ENCODE measurements around the gene TTC12. TPM values are rescaled to one million over a fixed set of nuclear protein-coding genes. Genes with fewer than 3 reads are reported as not detected.

Gene TTC12
- total and polyA plus RNA-seq, 2 of the 13 experiments (the other 11 are each of a cell fraction or from before 2014, with no cell fraction given) = 5.4 to 11.6 TPM

GRCh38 chr11:113314389-113315301 lies at the start of gene TTC12 (continued):
- TF ChIP-seq ZNF891 (CRISPR knock-in tag; IDR thresholded peaks at IDR 0.05) (peak; percentile 91), MXD4 (CRISPR knock-in tag; IDR thresholded peaks at IDR 0.05) (peak; percentile 61; the same call in 1 of the 2 replicates), ZNF460 (CRISPR knock-in tag; IDR thresholded peaks at IDR 0.05; ENCODE audit: borderline replicate concordance) (no peak), SYNCRIP (IDR thresholded peaks at IDR 0.05; ENCODE audit: insufficient read depth, low read depth, low read length) (no peak), ARHGAP35 (CRISPR knock-in tag; IDR thresholded peaks at IDR 0.05; ENCODE audit: borderline replicate concordance) (peak; percentile 73; the same call in 1 of the 2 replicates), ZEB1 (IDR thresholded peaks at IDR 0.05; ENCODE audit: insufficient replicate concordance, low read depth) (no peak), NONO (IDR thresholded peaks at IDR 0.05) (no peak), NONO (CRISPR knock-in tag; conservative IDR thresholded peaks at IDR 0.05) (no peak; the same call in 1 of the 2 replicates), ZFP62 (CRISPR knock-in tag; IDR thresholded peaks at IDR 0.05) (no peak), ZNF124 (CRISPR knock-in tag; IDR thresholded peaks at IDR 0.05) (no peak), SMAD1 (CRISPR knock-in tag; IDR thresholded peaks at IDR 0.05; ENCODE audit: borderline replicate concordance, low read depth) (no peak; the same call in 1 of the 2 replicates), ZBTB42 (CRISPR knock-in tag; IDR thresholded peaks at IDR 0.05) (no peak), CCAR2 (optimal IDR thresholded peaks at IDR 0.05; ENCODE audit: low read depth, low read length) (no peak), ZNF136 (CRISPR knock-in tag; IDR thresholded peaks at IDR 0.05; ENCODE audit: low read depth) (0 out of 2 replicates have a peak, but pooled peaks have one; percentile 21), ZNF382 (CRISPR knock-in tag; IDR thresholded peaks at IDR 0.05; ENCODE audit: borderline replicate concordance) (no peak), SIN3A (IDR thresholded peaks at IDR 0.05; ENCODE audit: borderline replicate concordance, low read depth, low read length) (peak; percentile 70; the same call in 1 of the 2 replicates), ZNF598 (CRISPR knock-in tag; IDR thresholded peaks at IDR 0.05; ENCODE audit: borderline replicate concordance) (peak; percentile 90; the same call in 1 of the 2 replicates), ZNF451 (CRISPR knock-in tag; IDR thresholded peaks at IDR 0.05) (peak; percentile 67; the same call in 1 of the 2 replicates), GATAD1 (CRISPR knock-in tag; IDR thresholded peaks at IDR 0.05) (peak; percentile 63; the same call in 1 of the 2 replicates)
- TF ChIP-seq, protein P1, sequence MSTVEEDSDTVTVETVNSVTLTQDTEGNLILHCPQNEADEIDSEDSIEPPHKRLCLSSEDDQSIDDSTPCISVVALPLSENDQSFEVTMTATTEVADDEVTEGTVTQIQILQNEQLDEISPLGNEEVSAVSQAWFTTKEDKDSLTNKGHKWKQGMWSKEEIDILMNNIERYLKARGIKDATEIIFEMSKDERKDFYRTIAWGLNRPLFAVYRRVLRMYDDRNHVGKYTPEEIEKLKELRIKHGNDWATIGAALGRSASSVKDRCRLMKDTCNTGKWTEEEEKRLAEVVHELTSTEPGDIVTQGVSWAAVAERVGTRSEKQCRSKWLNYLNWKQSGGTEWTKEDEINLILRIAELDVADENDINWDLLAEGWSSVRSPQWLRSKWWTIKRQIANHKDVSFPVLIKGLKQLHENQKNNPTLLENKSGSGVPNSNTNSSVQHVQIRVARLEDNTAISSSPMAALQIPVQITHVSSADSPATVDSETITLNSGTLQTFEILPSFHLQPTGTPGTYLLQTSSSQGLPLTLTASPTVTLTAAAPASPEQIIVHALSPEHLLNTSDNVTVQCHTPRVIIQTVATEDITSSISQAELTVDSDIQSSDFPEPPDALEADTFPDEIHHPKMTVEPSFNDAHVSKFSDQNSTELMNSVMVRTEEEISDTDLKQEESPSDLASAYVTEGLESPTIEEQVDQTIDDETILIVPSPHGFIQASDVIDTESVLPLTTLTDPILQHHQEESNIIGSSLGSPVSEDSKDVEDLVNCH (CRISPR knock-in tag; IDR thresholded peaks at IDR 0.05) = no peak
- TF ChIP-seq, protein P2, sequence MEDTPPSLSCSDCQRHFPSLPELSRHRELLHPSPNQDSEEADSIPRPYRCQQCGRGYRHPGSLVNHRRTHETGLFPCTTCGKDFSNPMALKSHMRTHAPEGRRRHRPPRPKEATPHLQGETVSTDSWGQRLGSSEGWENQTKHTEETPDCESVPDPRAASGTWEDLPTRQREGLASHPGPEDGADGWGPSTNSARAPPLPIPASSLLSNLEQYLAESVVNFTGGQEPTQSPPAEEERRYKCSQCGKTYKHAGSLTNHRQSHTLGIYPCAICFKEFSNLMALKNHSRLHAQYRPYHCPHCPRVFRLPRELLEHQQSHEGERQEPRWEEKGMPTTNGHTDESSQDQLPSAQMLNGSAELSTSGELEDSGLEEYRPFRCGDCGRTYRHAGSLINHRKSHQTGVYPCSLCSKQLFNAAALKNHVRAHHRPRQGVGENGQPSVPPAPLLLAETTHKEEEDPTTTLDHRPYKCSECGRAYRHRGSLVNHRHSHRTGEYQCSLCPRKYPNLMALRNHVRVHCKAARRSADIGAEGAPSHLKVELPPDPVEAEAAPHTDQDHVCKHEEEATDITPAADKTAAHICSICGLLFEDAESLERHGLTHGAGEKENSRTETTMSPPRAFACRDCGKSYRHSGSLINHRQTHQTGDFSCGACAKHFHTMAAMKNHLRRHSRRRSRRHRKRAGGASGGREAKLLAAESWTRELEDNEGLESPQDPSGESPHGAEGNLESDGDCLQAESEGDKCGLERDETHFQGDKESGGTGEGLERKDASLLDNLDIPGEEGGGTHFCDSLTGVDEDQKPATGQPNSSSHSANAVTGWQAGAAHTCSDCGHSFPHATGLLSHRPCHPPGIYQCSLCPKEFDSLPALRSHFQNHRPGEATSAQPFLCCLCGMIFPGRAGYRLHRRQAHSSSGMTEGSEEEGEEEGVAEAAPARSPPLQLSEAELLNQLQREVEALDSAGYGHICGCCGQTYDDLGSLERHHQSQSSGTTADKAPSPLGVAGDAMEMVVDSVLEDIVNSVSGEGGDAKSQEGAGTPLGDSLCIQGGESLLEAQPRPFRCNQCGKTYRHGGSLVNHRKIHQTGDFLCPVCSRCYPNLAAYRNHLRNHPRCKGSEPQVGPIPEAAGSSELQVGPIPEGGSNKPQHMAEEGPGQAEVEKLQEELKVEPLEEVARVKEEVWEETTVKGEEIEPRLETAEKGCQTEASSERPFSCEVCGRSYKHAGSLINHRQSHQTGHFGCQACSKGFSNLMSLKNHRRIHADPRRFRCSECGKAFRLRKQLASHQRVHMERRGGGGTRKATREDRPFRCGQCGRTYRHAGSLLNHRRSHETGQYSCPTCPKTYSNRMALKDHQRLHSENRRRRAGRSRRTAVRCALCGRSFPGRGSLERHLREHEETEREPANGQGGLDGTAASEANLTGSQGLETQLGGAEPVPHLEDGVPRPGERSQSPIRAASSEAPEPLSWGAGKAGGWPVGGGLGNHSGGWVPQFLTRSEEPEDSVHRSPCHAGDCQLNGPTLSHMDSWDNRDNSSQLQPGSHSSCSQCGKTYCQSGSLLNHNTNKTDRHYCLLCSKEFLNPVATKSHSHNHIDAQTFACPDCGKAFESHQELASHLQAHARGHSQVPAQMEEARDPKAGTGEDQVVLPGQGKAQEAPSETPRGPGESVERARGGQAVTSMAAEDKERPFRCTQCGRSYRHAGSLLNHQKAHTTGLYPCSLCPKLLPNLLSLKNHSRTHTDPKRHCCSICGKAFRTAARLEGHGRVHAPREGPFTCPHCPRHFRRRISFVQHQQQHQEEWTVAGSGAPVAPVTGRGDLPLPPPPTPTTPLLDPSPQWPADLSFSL (CRISPR knock-in tag; IDR thresholded peaks at IDR 0.05) = no peak

Measured in HepG2 (cell line).